WERI-Rb-1 (cell line): ENCODE measurements around the gene CDKAL1.

Experiments used
- DNase-seq: peaks from one replicate; pipeline ENCODE4 v3.0.0-alpha.2; 2020
- H3K27ac ChIP-seq: fragments of 250-450 bp; sonication (Bioruptor Pico); 2 replicates; pipeline ENCODE4 v1.5.1; 2020; ENCODE audit warnings: mild to moderate bottlenecking, moderate library complexity
- H3K27me3 ChIP-seq: fragments of 250-450 bp; sonication (Bioruptor Pico); 2 replicates; pipeline ENCODE4 v1.5.1; 2021; ENCODE audit warnings: mild to moderate bottlenecking, low read depth, moderate library complexity; ENCODE audit not compliant: insufficient read depth, severe bottlenecking
- H3K36me3 ChIP-seq: fragments of 250-450 bp; sonication (Bioruptor Pico); 2 replicates; pipeline ENCODE4 v1.5.1; 2020; ENCODE audit warnings: mild to moderate bottlenecking, moderate library complexity
- H3K4me3 ChIP-seq: 2 replicates; pipeline ENCODE4 v1.5.1; 2011; ENCODE audit warnings: low read depth, mild to moderate bottlenecking, control low read depth, low read length
- H3K9me3 ChIP-seq: fragments of 250-450 bp; sonication (Bioruptor Pico); 2 replicates; pipeline ENCODE4 v1.5.1; 2021; ENCODE audit warnings: mild to moderate bottlenecking, moderate library complexity; ENCODE audit not compliant: severe bottlenecking
- TF ChIP-seq, protein P1 (sequence below): IDR thresholded peaks from 2 replicates; pipeline ENCODE4 v1.5.1; 2011; ENCODE audit warnings: low read depth, mild to moderate bottlenecking, control low read depth, inconsistent platforms, low read length

The CDKAL1 gene

DNA sequence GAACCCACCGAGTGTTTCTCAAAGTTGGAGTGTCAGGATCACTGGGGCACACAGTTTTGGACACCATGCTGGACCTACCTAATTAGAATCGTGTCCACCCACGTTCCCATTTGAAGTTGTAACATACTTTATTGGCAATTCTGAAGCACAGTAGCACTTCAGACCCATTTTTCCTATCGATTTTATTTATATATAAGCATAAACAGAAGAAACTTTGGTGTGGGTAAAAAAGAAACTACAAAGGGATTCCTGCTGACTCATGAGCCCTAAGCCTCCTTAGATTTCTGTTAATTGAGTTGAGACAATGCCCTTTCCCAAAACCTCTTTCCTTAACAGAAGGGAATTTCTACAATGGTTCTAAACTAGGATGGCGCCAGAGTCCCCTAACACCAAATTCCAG lies 398.0 kb downstream of the CDKAL1 start:
- H3K4me3 ChIP-seq: no peak overlapping the region
- H3K27me3 ChIP-seq: no peaks in the 10 kb centered on the region
- H3K27ac ChIP-seq: no peak overlapping the region
- H3K9me3 ChIP-seq: no peaks in the 10 kb centered on the region
- DNase-seq: no peak
- no peaks in the 10 kb centered on the region for H3K36me3 ChIP-seq
- TF ChIP-seq, protein P1, sequence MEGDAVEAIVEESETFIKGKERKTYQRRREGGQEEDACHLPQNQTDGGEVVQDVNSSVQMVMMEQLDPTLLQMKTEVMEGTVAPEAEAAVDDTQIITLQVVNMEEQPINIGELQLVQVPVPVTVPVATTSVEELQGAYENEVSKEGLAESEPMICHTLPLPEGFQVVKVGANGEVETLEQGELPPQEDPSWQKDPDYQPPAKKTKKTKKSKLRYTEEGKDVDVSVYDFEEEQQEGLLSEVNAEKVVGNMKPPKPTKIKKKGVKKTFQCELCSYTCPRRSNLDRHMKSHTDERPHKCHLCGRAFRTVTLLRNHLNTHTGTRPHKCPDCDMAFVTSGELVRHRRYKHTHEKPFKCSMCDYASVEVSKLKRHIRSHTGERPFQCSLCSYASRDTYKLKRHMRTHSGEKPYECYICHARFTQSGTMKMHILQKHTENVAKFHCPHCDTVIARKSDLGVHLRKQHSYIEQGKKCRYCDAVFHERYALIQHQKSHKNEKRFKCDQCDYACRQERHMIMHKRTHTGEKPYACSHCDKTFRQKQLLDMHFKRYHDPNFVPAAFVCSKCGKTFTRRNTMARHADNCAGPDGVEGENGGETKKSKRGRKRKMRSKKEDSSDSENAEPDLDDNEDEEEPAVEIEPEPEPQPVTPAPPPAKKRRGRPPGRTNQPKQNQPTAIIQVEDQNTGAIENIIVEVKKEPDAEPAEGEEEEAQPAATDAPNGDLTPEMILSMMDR: no peak

- TF ChIP-seq, protein P1: no peak
- DNase-seq: no peak
- no peaks in the 10 kb centered on the region for H3K27me3 ChIP-seq
- H3K9me3 ChIP-seq: no peaks in the 10 kb centered on the region
- H3K36me3 ChIP-seq: no peaks in the 10 kb centered on the region
- H3K4me3 ChIP-seq: no peak overlapping the region
- no peak overlapping the region for H3K27ac ChIP-seq
These were observed 399.0 kb downstream of the CDKAL1 start for GRCh38 chr6:20933057-20933788.

GRCh38 chr6:20936949-20937348 lies 402.7 kb downstream of the CDKAL1 start:
- H3K9me3 ChIP-seq: no peaks in the 10 kb centered on the region
- H3K4me3 ChIP-seq: no peak overlapping the region
- H3K27ac ChIP-seq: no peak overlapping the region
- H3K36me3 ChIP-seq: no peaks in the 10 kb centered on the region
- H3K27me3 ChIP-seq: no peaks in the 10 kb centered on the region
- no peak for DNase-seq
- TF ChIP-seq, protein P1: no peak

DNA sequence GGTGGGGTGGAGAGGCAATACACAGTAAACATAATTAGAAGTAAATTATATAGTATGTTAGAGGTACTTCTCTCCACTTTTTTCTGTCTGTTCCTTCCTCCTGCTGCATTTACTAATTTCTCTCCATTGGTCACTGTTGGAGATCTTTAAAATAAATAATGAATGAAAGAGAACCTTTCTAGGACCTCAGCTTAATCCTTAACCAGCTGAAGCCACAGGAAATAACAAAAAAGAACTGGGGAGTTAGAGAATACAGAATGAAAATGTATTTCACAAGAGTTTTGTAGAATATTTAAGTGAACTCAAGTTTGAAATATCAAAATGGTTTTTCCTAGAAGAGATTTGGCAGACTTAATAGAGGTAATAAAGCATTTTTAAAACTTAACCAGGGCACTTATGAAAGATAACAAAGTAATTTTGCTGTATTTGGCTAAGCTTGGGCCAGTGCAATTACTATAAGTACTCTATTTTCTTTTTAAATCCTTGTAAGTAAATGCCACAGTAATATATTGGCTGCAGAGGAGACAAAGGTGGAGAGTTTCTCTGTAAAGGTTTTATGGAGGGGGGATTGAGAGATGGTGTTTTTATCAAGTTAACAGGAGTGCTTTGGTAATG lies 405.0 kb downstream of the CDKAL1 start:
- H3K27me3 ChIP-seq: no peaks in the 10 kb centered on the region
- no peak overlapping the region for H3K4me3 ChIP-seq
- no peaks in the 10 kb centered on the region for H3K36me3 ChIP-seq
- TF ChIP-seq, protein P1: no peak
- H3K9me3 ChIP-seq: peaks cover 5% of the 10 kb centered on the region
- no peak for DNase-seq
- no peak overlapping the region for H3K27ac ChIP-seq

- TF ChIP-seq, protein P1: no peak
- Histone ChIP-seq H3K36me3 (no peaks in the 10 kb centered on the region), H3K27me3 (no peaks in the 10 kb centered on the region), H3K9me3 (peaks cover 5% of the 10 kb centered on the region), H3K4me3 (no peak overlapping the region), H3K27ac (no peak overlapping the region)
- DNase-seq: no peak
These were observed 408.9 kb downstream of the CDKAL1 start for GRCh38 chr6:20943040-20943627.
